ENCODE results near the gene TNS1.
A peak's percentile ranks its signal among the peaks of the same experiment; 100 is the strongest.

The TNS1 gene

GRCh38 chr2:217892560-217892959, 110.2 kb downstream of the TNS1 start:
- no peak for DNase-seq

GRCh38 chr2:217890445-217890844, 112.3 kb downstream of the TNS1 start:
- DNase-seq, result no peak

DNA sequence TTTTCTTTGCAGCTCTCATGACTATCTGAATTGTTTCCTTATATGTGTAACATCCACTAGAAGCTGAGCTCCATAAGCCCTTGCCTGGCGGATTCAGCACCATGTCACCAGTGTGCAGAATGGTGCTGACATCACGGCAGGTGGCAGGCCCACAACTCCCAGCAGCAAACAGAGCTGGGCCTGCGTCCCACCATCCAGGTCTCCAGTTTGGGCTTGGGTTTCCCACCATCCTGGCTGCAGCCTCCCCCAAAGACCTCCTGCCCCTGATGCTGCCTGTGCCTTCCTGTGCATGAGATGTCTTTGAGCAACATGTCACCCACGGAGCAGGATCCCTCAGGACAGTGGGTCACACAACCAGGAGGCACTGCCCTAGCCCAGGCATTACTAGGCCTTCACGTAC, 113.1 kb downstream of the TNS1 start:
- DNase-seq, result no peak

DNA sequence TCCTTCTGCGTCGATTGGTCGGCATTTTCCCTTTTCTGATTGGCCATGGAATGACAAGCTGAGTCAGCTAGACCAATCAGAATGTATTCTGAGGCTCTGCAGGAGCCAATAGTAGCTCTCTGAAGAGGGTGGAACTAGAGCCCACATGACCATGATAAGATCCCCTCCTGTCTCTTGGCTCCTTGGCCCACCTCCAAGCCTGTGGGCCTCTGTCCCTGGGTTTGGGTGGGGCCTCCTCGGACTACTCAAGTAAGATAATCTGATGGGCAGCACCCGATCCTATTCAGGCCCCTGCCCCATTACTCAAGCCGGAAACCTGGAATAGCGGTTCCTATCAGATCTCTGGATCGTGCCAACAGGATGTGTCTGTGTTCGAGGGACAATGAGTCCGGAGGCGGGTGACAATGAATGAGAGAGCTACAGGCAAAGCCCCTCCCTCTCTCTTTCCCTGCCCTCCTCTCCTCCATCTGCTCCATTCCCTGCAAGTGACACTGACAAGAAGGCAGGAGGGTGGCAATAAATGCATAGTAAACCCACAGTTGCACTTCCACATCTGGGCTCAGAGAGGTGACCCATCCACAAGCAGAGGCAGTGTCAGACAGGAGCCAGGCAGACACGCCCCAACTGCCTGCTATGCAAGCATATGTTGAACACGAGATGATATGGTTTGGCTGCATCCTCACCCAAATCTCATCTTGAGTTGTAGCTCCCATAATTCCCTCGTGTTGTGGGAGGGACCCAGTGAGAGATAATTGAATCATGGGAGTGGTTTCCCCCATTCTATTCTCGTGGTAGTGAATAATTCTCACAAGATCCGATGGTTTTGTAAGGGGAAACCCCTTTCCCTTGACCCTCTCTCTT, 114.7 kb downstream of the TNS1 start:
- DNase-seq, result no peak

GRCh38 chr2:217886720-217887309, 116.0 kb downstream of the TNS1 start:
- DNase-seq, result peak; percentile 66

DNA sequence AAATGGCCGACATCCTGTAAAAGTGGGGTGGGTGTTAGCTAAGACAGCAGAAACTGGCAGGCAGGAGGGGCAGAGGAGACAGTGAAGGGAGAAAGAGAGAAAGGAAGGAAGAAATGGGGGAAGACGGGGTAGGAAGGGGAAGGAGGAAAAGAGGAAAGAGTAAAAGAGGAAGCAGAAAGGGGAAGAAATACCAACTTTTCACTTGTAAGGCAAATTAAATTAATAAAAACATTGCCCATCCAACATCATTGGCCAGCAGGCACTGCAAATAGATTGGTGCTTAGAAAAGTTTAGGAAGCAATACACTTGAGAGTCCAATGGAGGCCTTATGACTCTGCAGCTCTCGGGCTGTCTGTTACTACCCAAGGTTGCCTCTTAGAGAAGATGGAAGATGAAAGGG, 116.7 kb downstream of the TNS1 start:
- DNase-seq, result no peak

DNA sequence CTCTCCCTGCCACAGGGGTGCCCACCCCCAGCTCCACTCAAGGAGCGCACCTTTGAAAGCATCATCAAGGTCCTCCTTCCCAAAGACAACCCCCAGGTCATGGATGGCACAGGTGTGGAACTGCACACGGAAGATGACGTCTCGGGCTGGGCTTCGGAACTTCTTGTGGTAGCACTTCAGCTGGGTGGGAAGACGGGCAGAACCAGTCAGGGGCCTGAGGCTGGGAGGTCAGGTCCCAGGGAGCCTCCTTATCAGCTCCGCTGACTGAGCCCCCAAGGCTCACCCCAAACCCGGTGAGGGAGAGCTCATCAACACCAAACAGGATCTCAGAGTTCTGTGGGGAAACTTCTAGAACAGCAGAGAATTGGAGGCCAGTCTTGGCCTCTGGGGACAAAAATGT, 117.8 kb downstream of the TNS1 start:
- no peak for DNase-seq

DNA sequence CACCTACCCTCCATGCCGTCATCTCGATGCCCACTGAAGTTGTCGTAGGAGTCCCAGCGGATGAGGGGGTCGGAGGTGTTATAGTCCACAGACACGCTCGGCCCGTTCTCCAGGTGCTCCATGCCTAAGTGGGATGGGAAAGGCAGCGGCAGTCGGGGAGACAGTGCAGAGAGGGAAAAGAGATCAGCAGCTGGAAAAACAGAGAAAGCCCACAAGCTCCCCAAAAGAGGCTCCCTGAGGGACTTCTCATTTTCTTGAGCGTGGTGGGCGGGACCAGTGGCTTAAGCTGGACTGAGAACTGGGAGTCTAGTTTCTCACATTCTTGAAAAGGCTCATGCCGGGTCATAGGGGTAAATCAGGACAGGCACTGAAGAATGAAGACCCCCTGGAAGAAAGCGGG, 121.9 kb downstream of the TNS1 start:
- no peak for DNase-seq

DNA sequence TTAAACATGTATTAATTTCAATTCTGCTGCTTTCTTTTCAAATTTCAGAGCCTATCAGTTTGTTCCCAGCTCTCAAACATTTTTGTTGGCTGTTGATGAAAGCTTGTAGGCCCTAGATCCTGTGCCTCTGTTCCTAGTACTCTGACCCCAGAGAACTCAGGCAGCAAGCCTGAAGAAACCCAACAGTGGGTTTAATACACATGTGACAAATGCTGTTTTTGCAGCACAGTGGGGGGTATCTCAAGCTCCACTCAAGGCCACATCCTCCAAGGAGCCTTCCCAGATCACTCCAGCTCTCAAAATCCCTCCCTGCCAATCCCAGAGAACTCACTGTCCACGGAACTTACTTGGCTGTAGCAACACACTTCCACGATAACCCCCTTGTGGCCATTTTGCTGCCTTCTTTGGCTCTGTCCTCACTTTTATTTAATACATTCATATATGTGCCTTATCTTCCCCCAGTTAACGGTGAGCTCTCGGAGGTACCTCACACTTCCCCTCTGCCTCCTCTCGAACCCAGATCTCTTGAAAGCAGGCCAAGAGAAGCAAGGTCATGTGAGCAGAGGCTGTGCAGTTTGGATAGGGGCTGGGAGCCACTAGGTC, 122.4 kb downstream of the TNS1 start:
- no peak for DNase-seq

DNA sequence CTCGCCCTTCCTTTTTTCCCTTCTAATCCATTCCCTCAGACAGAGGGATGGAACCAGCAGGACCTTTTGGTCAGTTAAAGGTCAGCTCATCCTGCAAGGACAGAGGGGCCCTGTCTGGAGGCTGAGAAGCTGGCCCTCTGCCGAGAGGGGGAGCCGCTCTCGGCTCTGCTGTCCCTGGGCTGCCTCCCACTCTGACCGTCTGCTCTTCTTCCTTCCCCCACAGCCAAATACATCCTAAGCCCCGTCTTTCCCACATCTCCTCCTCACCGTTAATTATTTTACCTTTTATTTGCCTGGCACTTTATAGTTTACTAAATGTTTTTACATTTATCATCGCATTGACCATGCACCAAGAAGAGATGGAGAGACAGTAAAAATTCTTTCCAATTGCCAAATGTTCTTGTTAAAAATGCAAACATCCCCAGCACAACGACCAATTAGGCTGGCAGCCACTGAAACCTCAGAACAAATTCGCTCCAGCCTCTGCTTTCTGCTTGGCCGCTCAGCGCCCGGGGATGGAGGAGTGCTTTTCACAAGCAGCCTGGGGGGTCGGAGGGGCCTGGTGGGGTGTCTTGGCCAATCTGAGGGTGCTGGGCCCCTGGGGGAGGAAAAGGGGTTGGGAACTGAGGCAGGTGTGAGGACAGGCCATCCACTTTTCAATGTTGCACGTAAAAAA, 123.7 kb downstream of the TNS1 start:
- no peak for DNase-seq

DNA sequence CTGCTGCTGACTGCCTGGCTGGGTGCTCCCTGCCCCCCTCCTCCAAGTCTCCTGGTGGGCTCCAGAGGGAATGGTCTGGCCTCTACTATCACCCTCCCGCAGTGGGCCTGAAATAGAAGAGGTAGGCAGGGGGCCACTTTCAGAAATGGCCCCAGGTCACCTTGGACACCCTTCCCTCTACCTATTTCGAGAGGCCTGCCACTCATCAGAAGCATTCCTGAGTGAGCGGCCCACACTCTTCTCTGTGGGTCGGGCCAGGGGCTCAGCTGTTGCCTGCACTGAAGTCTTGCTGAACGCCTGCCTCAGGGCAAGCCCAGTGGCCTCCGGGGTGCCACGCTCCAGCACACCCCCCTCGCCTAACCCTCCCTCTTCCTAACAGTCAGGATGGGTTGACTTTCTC, 124.9 kb downstream of the TNS1 start:
- no peak for DNase-seq

- no peak for DNase-seq
Measured at GRCh38 chr2:217876253-217876570, 126.6 kb downstream of the TNS1 start.

DNA sequence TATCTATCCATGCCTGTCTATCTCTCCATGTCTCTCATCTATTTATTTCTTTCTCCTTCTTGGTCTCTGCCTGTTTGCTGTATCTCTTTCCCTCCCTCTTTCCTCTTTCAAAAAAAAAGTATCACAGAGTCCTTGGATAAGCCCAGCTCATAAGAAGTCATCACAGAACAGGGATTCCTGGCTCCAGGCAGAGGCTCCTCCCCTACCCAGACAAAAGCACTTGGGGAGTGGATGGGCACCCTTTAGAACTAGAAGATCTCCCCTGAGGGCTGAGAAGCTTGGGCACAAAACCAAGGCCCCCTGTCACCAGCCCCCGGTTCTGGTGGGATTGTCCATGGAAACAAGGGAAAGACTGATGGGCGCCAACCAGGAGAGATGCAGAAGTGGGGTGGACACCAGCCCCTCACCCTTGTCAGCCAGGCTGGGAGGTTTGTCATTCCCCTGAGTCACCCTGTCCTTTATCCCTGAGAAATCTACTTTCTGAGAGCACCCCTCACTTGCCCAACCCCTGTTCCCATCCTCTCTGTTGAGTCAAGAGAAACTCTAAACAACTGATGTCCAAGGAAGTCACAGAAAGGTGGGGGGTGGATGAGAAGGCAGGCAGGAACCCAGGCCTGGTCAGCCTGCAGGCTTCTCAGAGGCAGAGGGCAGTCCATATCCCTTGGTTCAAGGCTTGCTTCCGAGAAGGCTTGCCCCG, 127.1 kb downstream of the TNS1 start:
- no peak for DNase-seq

DNA sequence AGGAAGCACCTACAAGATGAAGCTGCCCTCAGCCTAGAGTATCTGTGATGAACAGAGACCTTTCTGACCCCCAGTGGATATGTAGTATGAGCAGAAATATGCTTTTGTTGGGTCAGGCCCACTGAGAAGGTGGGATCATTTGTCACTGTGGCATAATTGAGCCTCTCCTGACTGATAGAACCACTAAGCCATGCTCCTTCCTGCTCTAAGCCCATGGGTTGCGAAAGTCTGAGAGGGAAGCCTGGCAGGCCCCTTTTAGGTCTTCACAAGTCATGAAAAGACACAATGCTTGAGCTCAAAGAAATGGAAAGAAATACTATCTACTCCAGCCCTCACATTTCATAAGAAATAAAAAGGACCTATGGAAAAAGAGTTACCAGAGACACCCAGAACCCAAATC, 127.7 kb downstream of the TNS1 start:
- DNase-seq, result no peak

GRCh38 chr2:217873371-217873770, 129.4 kb downstream of the TNS1 start:
- DNase-seq, result no peak

DNA sequence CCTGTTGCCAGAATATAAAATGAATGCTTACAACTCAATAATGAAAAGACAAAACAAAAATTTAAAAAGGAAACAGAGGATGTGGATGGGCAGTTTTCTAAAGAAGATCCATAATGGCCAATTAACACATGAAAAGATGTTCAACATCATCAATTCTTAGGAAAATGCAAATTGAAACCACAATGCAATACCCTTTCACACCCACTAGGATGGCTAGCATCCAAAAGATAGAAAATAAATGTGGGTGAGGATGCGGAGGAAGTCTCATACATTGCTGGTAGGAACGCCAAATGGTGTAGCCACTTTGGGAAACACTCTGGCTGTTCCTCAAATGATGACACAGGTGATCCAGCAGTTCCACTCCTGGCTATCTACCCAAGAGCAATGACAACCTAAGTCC, 130.5 kb downstream of the TNS1 start:
- DNase-seq, result no peak

DNA sequence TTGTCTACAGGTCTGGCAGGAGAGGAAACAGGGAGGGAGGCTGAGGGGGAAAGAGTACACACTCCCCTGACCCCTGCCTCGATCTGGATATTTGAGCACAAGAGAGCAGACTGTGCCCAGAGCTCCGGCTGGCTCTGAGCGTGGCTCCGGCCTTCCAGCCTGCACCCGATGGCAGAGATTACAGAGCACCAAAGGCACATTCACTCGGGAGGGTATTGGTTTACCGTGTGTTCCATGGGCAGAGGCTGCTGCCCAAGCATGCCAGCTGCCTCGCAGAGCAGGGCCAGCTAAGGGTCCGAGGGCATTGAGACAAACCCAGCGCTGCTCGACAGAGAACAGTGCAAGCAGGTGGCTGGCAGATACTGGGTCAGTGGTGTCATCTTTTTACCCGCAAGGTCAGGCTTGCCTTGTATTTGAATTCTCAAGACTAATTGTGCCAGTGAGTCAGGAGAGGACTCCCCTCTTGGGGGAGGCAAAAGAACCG, 132.2 kb downstream of the TNS1 start:
- no peak for DNase-seq

- DNase-seq, result no peak
Measured at GRCh38 chr2:217868911-217869334, 133.9 kb downstream of the TNS1 start.

- no peak for DNase-seq
Measured at GRCh38 chr2:217868265-217868892, 134.4 kb downstream of the TNS1 start.

DNA sequence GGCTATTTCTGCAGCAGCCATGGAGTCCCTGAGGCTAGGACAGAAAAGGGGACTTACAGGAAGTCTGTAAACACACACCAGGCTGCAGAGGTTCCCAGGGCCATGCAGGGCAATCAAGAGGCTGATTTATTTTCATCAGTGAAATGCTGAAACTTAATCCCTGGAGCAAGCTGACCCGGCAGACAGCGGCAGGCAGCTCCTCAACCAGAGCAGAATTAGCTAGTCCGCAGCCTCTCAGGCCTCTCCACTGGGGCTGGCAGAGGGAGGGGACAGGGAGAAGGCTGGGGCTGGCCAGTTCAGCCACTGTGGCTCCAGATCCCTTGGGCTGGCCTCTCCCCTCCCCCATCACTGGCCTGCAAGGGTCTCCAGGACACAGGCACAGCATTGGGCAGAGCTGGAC, 136.3 kb downstream of the TNS1 start:
- DNase-seq, result no peak

DNA sequence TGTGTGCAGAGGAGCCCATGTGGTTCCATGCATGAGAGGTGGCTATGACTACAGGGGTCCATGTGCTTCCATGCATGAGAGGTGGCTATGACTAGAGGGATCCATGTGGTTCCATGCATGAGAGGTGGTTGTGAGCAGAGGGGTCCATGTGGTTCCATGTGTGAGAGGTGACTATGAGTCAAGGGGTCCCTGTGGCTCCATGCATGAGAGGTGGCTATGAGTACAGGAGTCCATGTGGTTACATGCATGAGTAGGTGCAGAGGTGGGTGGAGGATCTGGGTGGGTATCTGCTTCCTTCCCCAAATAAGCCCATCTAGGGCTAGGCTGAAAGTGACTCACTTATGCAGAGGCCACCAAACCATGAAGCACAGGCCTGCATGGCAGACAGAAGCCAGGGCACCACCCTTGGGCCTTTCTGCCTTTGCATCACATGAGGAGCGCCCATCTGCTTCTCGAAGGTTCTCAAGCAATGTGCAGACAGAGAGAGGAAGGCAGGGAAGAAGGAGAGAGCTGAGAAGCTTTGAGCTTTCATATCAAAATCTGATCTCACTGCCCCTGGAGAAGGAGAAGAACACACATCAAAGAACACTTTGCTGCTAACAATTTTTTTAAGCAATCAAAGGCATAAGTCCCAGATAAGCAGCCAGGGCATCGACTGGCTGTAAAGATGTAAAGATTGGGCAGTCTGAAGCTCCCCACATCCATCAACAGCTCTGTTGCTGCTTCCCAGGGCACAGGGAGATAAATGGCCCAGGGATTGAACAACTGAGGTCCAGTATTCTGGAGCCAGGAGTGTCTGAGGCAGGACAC, 137.6 kb downstream of the TNS1 start:
- no peak for DNase-seq

- DNase-seq, result no peak
Measured at GRCh38 chr2:217863883-217864282, 138.9 kb downstream of the TNS1 start.

Measured in RPMI8226 (cell line).